CD4-positive, alpha-beta T cell treated with Interferon alpha-2 for 1 hour (primary cell): Measurements from ENCODE around the gene PLEKHB2.
"Not testable (repeated sequence)": the region's sequence is repeated elsewhere in the genome, so short reads cannot be mapped to it uniquely, and the experiment has no call there.

Source experiments
- DNase-seq, 2 donors: peaks; one replicate each; pipeline ENCODE4 v3.0.0-alpha.2; 2020 to 2022

Gene PLEKHB2, protein sequence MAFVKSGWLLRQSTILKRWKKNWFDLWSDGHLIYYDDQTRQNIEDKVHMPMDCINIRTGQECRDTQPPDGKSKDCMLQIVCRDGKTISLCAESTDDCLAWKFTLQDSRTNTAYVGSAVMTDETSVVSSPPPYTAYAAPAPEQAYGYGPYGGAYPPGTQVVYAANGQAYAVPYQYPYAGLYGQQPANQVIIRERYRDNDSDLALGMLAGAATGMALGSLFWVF

DNA sequence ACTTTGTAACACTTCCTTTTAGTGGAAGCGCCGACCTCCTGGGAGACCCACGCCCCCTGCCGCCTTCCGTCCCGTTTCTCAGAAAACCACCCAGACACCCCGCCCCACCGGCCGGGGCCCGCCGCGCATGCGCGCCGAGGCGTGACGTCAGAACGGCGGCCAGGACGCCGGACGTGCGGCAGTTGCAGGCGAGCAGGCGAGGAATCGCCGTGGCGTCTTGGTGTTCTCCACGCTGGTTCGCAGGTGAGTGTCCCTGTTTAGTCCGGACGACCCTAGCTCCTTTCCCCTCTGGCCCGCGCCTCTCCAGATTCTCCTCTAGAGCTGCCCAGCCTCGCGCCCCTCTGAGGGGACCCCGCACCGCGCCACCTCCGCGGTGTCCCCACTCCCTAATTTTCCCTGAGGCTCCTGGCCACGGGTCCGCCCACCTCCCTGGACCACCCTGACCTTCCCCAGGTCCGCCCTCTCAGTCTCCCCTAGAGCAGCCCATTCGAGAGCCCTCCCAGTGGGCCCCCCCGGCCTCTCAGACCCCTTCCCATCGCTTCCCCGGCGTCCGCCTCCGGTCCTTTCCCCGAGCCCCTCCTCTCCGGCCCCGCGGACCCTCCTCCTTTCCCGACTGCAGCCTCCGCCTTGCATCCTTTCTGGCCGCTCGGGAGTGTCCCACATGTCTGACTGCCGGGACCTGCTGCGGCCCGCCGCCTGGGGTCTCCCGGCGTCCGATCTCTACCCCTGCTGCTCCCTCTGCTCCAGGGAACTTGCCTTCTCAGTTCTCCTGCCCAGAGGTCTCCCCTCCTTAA lies at the start of gene PLEKHB2:
TSS of gene PLEKHB2 (plus strand) at position 181 of the 794 bp plus-strand sequence. CDS start 15,606 bp downstream, outside the sequence.
- DNase-seq, result peak; percentile 94 to 96

DNA sequence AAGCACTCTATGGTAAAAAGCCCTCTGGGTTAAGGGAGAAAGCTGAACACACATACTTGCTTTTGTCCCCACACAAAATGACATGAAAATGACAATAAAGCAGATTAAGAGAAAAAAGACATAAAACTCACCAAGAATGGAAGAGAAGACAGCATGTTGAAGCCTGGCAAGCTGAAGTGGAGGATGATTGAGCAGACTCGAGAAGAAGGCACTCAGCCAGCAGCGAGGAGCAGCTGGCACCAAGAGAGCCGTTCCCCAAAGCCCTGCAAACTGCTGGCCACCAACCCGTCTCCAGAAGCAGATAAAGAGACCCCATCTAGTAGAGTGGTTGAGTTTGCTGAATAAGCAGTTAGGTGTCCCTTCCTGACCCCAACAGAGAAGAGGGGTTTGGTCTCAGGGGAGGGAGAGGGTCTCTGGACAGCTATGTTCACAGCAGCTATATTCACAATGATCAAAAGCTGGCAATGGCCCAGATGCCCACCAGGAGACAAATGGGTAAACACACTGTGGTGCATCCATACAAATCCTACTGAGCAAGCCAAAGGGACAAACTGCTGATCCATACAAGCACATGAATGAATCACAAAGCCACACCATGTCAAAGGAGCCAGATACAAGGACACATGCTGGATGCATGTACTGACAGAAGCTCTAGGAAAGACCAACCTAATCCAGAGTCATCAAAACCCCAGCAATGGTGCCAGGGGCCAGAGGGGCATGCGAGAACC lies 48.8 kb upstream of the PLEKHB2 start:
- no peak for DNase-seq

DNA sequence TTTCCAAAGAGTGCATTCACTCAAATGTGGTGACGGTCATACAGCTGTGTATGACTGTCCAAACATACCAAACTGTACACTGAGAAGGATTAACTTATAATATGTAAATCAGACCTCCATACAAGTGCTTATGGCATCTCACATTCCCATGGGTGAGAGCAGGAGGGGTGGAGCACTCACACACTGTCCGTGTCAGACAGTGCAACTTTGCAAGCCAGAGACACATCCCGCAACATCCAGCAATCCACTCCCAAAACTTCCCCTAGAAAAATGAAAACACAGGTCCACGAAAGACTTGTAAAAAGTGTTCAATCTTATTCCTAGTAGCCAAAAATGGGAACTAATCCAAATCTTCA lies 48.2 kb upstream of the PLEKHB2 start:
- no peak for DNase-seq

DNA sequence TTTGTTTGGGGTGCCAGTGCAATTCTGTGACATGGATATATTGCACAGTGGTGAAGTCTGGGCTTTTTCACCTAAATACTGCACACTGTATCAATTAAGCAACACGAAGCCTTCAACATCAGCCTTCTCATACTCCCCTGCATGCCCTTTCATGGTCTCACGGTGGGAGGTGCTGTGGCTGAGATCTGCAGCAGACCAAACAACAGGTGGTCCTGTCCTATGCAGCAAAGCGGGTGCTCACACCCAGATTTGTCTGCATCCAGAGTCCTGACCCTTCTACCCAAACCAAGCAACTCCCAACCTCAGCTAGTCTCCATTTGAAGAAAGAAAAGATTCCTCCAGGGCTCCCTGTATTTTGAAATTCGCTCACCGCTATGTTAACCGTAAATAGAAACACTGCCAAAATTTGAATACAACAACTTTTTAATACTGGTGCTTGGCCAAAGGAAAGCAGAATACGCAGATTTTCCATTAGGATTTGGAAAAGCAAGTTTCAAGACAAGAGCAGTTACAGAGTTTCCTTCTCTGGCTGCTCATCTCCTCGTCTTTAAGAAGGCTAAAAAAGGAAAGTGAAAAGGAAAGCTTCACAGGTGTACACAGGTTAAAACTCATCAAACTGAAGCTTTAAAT lies 46.8 kb upstream of the PLEKHB2 start:
- no peak for DNase-seq

DNA sequence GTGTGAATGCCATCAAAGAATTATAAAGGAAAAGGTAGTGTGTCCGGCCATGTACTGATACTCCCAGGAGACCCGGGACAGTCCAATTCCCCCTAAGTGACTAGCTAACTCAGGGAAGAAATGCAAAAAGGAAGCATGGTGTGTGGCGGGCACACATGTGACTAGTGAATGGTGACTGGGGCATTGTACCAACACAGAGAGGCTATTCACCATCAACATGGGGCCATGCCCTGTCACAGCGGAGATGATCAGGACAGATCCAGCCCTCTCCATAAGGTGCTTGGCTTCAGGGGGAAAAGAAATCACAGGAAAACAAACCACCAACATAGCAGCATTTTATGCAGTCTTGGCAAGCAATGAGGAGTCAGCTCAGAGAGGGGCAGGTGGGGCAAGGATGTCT lies 46.2 kb upstream of the PLEKHB2 start:
- DNase-seq, result no peak

DNA sequence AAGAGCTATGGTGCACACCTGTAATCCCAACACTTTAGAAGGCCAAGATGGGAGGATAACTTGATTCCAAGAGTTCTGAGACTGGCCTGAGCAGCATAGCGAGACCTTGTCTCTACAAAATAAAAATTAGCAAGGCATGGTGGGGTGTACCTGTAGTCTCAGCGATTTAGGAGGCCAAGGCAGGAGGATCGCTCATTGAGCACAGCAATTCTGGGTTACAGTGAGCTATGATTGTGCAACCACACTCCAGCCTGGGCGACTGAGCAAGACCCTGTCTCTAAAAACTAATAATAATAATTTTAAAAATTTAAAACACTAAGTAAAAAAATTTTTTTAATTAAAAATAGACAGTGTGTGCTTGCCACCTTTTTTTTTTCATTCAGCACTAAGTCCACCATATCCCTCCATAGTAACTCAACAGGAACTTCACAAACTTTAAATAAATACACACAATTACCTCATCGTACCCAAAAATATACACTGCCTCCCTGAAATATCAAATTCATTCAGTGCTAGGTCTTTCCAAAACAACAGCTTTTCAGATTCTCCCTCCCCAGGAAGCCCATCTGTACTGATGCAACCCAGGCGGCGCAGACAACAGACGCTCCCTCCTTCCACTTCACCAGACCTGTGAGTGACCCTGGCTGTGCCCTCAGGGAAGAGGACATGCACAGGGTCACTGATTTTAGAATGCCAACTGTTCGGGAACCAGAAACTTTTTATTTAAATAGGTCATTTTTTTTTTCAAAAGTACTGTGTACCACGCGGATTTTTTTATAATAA lies 41.4 kb upstream of the PLEKHB2 start:
- no peak for DNase-seq

DNA sequence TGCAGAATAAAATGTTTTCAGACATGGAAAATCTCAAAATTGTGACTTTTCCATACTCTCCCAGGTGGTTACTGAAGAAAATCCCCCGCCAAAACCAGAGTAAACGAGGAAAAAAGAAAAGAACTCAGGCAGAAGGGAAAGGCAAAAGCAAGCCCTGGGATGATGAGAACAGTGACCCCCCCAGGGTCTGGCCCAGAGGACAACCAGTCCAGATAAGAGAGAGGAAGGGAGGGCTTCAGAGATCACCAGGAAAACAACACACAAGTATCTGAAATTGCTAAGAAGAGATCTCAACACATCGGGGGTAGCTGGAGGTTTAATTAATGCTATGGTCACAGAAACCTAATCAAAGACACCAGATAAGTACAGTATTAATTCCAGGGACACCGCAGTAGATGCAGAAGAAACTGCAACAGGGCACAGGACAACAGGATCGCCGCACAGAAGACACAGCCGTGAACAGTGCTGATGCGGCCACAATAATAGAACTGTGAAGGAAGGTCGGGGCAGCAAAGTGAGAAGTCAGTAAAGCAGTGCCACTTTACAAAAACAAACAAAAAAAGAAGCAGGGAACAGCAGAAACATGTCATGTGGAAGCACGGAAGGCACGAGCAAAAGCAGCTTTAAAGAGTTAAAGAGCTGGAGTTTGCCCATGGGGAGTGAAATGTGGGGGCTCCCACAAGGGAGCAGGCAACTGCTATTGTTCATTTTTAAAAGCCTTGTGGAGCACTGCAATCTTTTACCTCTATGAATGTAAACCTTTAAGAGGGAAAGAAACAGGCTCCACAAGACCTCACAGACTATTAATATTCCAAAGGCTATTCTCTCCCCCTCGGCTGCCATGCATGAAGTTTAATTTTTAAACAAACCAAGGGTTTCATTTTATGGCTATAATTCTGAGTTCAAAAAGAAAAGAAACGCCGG lies 40.3 kb upstream of the PLEKHB2 start:
- no peak for DNase-seq

DNA sequence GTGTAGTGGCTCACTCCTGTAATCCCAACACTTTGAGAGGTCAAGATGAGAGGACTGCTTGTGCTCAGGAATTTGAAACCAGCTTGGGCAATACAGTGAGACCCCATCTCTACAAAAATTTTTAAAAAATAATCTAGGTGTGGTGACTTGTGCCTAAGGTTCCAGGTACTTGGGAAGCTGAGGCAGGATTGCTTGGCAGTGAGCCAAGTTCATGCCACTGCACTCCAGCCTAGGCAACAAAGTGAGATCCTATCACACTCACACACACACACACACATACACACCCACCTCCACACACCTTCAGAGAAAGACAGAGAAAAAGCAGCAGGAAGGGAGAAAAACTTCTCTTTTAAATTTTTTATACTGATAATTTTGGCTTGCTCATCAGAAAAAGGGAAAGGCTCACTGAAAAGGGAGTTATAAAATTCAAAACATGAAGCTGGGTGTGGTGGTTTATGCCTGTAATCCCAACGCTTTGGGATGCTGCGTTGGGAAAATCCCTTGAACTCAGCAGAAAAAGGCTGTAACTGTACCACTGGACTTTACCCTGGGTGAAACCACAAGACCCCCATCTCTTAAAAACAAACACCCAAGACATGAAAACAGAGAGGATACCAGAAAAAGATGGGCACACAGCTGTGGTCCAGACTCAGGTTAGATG lies 37.5 kb upstream of the PLEKHB2 start:
- DNase-seq, result no peak

DNA sequence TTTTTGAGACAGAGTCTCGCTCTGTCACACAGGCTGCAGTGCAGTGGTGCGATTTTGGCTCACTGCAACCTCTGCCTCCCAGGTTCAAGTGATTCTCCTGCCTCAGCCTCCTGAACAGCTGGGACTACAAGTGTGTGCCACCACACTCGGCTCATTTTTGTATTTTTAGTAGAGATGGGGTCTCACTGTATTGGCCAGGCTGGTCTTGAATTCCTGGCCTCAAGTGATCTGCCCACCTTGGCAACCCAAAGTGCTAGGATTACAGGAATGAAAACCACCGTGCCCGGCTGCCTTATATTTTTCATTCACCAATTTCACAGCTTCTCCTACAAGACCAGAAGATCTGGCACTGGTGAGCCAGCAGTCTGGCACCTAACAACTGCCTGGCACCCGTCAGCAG lies 37.0 kb upstream of the PLEKHB2 start:
- not testable (repeated sequence) for DNase-seq

DNA sequence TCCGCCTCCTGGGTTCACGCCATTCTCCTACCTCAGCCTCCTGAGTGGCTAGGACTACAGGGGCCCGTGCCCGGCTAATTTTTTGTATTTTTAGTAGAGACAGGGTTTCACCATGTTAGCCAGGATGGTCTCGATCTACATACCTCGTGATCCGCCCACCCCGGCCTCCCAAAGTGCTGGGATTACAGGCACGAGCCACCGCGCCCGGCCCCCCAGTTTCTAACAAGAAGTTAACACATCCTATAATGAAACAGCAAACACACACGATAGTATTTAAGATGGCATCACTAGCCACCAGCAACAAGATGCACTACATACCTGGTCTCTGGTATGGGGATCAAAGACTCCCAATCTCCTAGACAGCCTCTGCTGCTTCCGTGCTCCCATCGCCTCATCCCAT lies 29.6 kb upstream of the PLEKHB2 start:
- DNase-seq, result not testable (repeated sequence)

DNA sequence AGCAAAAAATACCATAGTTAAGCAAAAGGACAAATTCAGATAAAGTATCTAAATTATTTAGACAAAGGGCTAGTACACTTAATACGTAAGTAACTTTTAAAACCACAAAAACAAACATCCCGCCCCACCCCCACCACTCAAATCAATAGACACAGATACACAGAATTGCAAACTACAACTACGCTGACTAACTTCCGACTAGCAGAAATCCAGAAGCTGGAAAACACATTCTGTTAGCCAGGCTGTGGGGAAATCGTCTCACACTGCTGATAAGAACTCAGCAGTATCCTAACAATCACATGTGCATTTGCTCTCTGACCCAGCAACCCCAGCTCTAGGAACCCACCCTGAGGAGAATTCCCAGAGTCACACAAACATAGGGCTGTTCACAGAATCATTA lies 28.4 kb upstream of the PLEKHB2 start:
- DNase-seq, result no peak

DNA sequence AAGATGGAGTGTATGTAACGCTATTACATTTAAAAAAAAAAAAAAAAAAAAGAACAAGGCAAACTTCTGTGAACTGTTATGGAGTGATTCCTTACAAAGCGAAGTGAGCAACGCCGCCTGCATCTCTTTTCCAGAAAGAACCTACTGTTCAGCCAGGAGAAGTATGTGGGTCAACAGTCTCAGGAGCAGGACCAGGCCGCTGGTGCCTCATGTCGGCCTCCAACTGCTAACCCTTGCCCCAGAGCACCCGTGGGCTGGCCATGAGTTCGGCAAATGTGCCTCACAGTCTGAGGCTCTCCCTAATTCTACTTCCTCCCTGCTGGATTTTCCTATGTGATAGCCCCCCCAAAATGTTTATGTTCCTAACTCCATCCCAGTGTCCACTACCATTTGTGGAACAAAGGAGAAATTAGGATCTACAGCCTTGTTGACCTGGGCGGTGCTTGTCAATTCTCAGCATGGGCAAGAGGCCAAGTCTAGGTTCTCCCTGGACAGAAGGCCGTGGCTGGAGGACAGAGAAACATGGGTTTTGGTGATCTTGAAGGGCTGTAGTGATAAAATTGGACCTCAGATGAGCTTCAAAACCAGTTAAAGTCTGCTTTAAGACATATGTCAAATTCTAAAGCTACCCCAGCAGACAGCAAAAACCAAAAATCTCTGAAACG lies 27.8 kb upstream of the PLEKHB2 start:
- DNase-seq, result no peak

DNA sequence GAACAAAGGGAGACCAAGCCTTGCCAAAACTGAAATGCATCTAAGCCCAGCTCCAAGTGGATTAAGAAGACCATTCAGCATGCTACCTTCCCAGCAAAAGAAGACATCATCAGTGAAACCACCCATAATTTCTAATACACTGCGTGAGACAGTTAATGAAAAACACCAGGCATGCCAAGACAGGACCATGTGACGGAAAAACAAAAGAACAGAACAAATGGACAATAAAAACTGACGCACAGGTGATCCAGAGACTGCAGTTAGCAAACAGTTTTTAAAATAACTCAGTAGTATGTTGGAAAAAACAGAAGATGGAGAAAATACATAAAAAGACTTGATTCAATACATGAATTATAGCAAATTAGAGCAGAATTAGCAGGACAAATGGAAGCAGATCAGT lies 27.2 kb upstream of the PLEKHB2 start:
- no peak for DNase-seq

DNA sequence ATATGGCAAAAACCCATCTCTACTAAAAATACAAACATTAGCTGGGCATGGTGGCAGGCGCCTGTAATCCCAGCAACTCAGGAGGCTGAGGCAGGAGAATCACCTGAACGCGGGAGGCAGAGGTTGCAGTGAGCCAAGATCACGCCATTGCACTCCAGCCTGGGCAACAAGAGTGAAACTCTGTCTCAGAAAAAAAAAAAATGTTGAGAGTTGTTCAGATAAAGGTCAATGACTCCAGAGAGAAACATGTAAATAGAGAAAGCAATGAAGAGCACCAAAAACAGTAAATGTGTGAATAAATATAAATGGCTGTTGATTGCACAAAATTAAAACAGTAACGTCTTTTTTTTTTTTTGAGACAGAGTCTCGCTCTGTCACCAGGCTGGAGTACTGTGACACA lies 25.2 kb upstream of the PLEKHB2 start:
- not testable (repeated sequence) for DNase-seq

DNA sequence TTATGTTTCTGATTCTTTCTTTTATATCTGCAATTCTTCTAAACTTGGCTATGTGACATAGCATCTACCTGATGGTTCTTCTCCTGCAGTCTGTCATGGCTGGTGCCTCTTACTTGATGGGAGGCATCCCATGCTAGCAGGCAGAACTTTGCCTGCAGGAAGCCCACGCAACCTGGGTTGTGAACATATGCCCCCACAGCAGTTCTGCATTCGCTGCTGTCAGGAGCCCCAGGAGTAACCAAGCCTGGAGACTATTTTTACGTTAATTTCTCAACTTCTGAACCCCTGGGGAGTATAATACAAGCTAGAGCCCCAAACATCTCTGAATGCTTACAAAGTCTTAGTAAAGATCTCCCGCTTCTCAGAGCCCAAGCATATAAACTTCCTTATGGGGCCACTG lies 23.9 kb upstream of the PLEKHB2 start:
- DNase-seq, result no peak

DNA sequence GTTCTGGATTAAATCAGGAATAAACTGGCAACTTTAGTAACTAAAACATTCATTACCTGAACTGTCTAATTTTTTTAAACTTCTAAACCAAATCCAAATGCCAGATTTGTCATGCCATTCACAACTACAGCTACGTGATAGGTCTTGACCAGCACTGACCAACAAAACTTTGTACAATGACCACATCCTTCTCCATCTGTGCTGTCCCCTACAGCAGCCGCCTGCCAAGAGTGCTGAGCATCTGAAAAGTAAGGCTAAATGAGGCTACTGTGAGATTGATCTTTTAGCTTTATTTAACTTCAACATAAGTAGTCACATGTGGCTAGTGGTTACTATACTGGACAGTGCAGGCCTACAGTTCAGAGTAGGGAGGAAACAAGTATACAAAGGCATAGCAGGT lies 19.5 kb upstream of the PLEKHB2 start:
- DNase-seq, result no peak

DNA sequence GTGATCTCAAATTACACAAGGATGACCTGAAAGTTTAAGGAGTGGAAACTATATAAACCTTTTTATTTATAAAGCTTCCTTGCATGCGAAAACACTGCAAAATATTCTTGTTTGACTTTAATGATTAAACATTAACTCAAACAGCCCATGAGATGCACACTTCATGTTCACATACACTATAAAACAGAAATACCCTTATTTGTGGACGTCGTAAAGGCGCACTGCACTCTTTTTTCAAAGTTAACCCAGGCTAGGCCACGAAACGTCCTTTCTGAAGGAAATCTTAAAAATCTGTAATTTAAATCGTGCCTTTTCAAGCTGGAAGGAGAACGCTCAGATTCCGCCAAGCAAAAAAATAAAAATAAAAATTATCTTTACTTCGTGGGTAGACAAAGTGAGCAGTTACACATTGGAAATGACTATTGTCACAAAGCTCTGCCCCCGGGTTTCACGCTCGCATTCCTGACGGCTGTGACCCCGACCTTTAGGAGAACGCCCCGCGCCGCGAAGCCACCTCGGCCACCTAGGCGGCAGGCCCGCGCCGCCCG lies 12.6 kb upstream of the PLEKHB2 start:
- no peak for DNase-seq

DNA sequence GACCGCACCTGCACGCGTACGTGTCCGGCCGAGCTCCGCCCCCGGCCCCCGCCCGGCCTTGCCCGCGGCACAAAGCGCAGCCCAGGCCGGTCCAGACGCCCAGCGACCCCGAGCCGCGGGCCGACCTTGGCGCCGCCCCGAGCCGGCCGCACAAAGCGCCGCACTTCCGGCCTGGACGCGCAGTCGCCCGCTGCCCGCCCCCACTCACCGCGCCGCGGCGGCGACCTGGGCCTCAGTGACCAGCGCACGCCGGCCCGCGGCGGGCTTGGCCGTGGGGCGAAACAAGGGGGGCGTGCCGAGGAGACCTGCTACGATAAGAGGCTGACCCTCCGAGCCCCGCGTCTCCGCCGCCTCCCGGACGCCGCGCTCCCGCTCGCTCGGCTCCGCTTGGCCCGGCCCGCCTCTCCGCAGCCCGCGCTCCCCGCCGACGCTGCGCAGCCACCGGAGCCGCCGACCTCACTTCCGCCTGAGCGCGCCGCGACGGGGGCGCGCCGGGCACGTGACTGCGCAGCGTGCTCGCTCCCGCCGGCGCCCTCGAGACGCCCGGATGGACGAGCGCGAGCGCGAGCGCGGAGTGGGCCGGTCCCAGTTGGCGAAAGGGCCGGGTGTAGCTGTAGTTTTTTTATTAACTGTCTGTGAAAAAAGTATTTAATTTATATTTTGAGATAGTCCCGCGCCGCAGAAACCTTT lies 12.0 kb upstream of the PLEKHB2 start, which contains the start of gene FAM168B:
TSS of gene FAM168B (minus strand) at position 455 of the 690 bp plus-strand sequence. CDS start 10,814 bp downstream, outside the sequence.
- peak; percentile 86 to 92 for DNase-seq
